Omental fat pad (tissue), 4 donors: ENCODE data around the gene PPP4R1. TPM values are rescaled to one million over a fixed set of nuclear protein-coding genes. Genes with fewer than 3 reads are reported as not detected.
A peak's percentile ranks its signal among the peaks of the same experiment; 100 is the strongest.

ENCODE experiments used
- ATAC-seq: fragments of 150-250 bp; one replicate; pipeline ENCODE4 v1.9.1; 2016; ENCODE audit warnings: mild to moderate bottlenecking, moderate library complexity; ENCODE audit not compliant: low FRiP score
- DNase-seq: peaks from one replicate; pipeline ENCODE4 v3.0.0-alpha.2; 2019; ENCODE audit warnings: low spot score
- total RNA-seq, 4 donors: library from RNA; depleted of rRNA; stranded (reverse); fragments of >200 nt; gene quantifications; one replicate each; pipeline ENCODE4 v1.1.0, GENCODE V29; 2016
- TF ChIP-seq, protein P1 (sequence below), 3 donors: fragments of 450-650 bp; IDR thresholded peaks; one replicate each; pipeline ENCODE4 v1.5.1; 2016 to 2017; ENCODE audit warnings: antibody characterized with exemption in 3 of 3, mild to moderate bottlenecking in 3 of 3, moderate library complexity in 2 of 3

The PPP4R1 gene
- total RNA-seq, 4 donors from 2014 or later: 65.7 to 159 (median 99.8) TPM

GRCh38 chr18:9596843-9597526 is 17.4 kb downstream of the PPP4R1 start:
- TF ChIP-seq, protein P1, sequence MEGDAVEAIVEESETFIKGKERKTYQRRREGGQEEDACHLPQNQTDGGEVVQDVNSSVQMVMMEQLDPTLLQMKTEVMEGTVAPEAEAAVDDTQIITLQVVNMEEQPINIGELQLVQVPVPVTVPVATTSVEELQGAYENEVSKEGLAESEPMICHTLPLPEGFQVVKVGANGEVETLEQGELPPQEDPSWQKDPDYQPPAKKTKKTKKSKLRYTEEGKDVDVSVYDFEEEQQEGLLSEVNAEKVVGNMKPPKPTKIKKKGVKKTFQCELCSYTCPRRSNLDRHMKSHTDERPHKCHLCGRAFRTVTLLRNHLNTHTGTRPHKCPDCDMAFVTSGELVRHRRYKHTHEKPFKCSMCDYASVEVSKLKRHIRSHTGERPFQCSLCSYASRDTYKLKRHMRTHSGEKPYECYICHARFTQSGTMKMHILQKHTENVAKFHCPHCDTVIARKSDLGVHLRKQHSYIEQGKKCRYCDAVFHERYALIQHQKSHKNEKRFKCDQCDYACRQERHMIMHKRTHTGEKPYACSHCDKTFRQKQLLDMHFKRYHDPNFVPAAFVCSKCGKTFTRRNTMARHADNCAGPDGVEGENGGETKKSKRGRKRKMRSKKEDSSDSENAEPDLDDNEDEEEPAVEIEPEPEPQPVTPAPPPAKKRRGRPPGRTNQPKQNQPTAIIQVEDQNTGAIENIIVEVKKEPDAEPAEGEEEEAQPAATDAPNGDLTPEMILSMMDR (IDR thresholded peaks at IDR 0.05): no peak
- ATAC-seq (no peak), DNase-seq (no peak)

GRCh38 chr18:9596226-9596625 is 18.1 kb downstream of the PPP4R1 start:
- DNase-seq (no peak), ATAC-seq (no peak)
- TF ChIP-seq, protein P1 (IDR thresholded peaks at IDR 0.05): no peak

- TF ChIP-seq, protein P1 (IDR thresholded peaks at IDR 0.05): no peak
- peak; percentile 54 for ATAC-seq
- DNase-seq: no peak
Observed at GRCh38 chr18:9594823-9595596, 19.3 kb downstream of the PPP4R1 start.

DNA sequence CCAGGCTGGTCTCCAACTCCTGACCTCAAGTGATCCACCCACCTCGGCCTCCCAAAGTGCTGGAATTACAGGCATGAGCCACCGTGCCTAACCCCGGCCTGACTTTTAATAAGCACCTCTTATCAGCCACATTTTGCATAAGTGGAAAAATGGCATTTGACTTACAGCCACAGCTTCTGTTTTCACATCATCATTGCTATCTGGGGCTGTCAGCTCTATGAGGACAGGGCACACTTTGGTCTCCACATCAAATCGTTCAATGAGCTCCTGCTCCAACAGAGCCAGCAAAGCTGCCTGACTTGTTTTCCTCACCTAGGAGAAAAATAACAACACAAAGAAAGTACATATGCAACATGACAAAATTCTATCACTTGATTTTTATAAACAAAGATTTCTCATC is 26.4 kb downstream of the PPP4R1 start:
- no peak for DNase-seq
- TF ChIP-seq, protein P1 (IDR thresholded peaks at IDR 0.05): no peak
- no peak for ATAC-seq

DNA sequence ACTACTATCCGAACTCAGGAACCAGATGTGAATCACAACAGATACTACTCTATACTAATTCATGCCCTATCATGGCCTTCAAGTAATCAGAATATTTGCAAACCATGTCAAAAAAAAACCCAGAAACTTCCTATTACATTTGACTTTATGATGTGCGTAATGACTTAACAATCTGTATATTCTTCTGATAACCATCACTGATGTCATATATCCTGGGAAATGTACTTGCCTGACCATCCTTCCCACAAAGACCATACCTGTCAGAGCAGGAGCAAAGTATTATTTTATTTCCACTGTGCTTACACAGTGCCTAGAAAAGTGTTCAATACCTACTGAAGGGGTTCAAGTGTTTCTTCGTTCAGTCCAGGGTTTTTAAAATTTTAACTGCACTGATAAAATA is 27.5 kb downstream of the PPP4R1 start:
- DNase-seq (no peak), ATAC-seq (no peak)
- TF ChIP-seq, protein P1 (IDR thresholded peaks at IDR 0.05): no peak

- ATAC-seq (no peak), DNase-seq (no peak)
- TF ChIP-seq, protein P1 (IDR thresholded peaks at IDR 0.05): no peak
Observed at GRCh38 chr18:9581667-9582066, 32.7 kb downstream of the PPP4R1 start.

GRCh38 chr18:9578306-9578705 is 36.1 kb downstream of the PPP4R1 start:
- TF ChIP-seq, protein P1 (IDR thresholded peaks at IDR 0.05): no peak
- ATAC-seq (no peak), DNase-seq (no peak)
